Measurements from ENCODE around the gene POMT1. TPM values are rescaled to one million over a fixed set of nuclear protein-coding genes. Genes with fewer than 3 reads are reported as not detected.
A peak's percentile ranks its signal among the peaks of the same experiment; 100 is the strongest.
"Not testable (repeated sequence)": the region's sequence is repeated elsewhere in the genome, so short reads cannot be mapped to it uniquely, and the experiment has no call there.

The POMT1 gene
- total RNA-seq, 1 donor, result 24.2 TPM

- no peak for DNase-seq (ENCODE audit: low read depth)
- H3K4me3 ChIP-seq (ENCODE audit: low read depth, low read length), result no peak overlapping the region
- no peak for TF ChIP-seq CTCF (IDR thresholded peaks at IDR 0.05; ENCODE audit: insufficient read depth, low read length)
Observed at GRCh38 chr9:131470581-131470991, 32.1 kb upstream of the POMT1 start.

GRCh38 chr9:131472085-131472484, 30.6 kb upstream of the POMT1 start:
- H3K4me3 ChIP-seq (ENCODE audit: low read depth, low read length); DNase-seq (ENCODE audit: low read depth): not testable (repeated sequence)

GRCh38 chr9:131473198-131473885, 29.4 kb upstream of the POMT1 start:
- no peak for DNase-seq (ENCODE audit: low read depth)
- H3K4me3 ChIP-seq (ENCODE audit: low read depth, low read length), result no peak overlapping the region
- TF ChIP-seq CTCF (IDR thresholded peaks at IDR 0.05; ENCODE audit: insufficient read depth, low read length), result no peak

- no peak overlapping the region for H3K4me3 ChIP-seq (ENCODE audit: low read depth, low read length)
- no peak for DNase-seq (ENCODE audit: low read depth)
- no peak for TF ChIP-seq CTCF (IDR thresholded peaks at IDR 0.05; ENCODE audit: insufficient read depth, low read length)
Observed at GRCh38 chr9:131473891-131474290, 28.8 kb upstream of the POMT1 start.

- H3K4me3 ChIP-seq (ENCODE audit: low read depth, low read length), result no peak overlapping the region
- no peak for DNase-seq (ENCODE audit: low read depth)
- no peak for TF ChIP-seq CTCF (IDR thresholded peaks at IDR 0.05; ENCODE audit: insufficient read depth, low read length)
Observed at GRCh38 chr9:131474711-131475110, 28.0 kb upstream of the POMT1 start.

GRCh38 chr9:131475111-131475955, 27.4 kb upstream of the POMT1 start:
- no peak for DNase-seq (ENCODE audit: low read depth)
- H3K4me3 ChIP-seq (ENCODE audit: low read depth, low read length), result no peak overlapping the region
- no peak for TF ChIP-seq CTCF (IDR thresholded peaks at IDR 0.05; ENCODE audit: insufficient read depth, low read length)

GRCh38 chr9:131475956-131476776, 26.6 kb upstream of the POMT1 start:
- no peak overlapping the region for H3K4me3 ChIP-seq (ENCODE audit: low read depth, low read length)
- TF ChIP-seq CTCF (IDR thresholded peaks at IDR 0.05; ENCODE audit: insufficient read depth, low read length), result peak; percentile 36
- DNase-seq (ENCODE audit: low read depth), result no peak
